Measurements from ENCODE around the gene MMRN2. TPM values are rescaled to one million over a fixed set of nuclear protein-coding genes. Genes with fewer than 3 reads are reported as not detected.

The MMRN2 gene
- total RNA-seq, 4 donors from 2014 or later, result 2.8 to 16.5 (median 12.6) TPM

GRCh38 chr10:86965986-86966654, 8.7 kb upstream of the MMRN2 start:
- H3K27me3 ChIP-seq, result no peaks in the 10 kb centered on the region
- no peaks in the 10 kb centered on the region for H3K36me3 ChIP-seq
- peak overlapping the region in 1 of 4 donors; percentile 22 for H3K4me3 ChIP-seq
- DNase-seq, result peak in 2 of 3 donors; percentile 15 to 34
- peak overlapping the region in 1 of 4 donors; percentile 31 for H3K27ac ChIP-seq
- peaks cover 0 to 41% (median 12%) of the 10 kb centered on the region in 4 donors for H3K4me1 ChIP-seq
- H3K9me3 ChIP-seq, result no peaks in the 10 kb centered on the region
- no peak for TF ChIP-seq POLR2A (IDR thresholded peaks at IDR 0.05)
- TF ChIP-seq, protein P1, sequence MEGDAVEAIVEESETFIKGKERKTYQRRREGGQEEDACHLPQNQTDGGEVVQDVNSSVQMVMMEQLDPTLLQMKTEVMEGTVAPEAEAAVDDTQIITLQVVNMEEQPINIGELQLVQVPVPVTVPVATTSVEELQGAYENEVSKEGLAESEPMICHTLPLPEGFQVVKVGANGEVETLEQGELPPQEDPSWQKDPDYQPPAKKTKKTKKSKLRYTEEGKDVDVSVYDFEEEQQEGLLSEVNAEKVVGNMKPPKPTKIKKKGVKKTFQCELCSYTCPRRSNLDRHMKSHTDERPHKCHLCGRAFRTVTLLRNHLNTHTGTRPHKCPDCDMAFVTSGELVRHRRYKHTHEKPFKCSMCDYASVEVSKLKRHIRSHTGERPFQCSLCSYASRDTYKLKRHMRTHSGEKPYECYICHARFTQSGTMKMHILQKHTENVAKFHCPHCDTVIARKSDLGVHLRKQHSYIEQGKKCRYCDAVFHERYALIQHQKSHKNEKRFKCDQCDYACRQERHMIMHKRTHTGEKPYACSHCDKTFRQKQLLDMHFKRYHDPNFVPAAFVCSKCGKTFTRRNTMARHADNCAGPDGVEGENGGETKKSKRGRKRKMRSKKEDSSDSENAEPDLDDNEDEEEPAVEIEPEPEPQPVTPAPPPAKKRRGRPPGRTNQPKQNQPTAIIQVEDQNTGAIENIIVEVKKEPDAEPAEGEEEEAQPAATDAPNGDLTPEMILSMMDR (IDR thresholded peaks at IDR 0.05), result no peak

GRCh38 chr10:86964847-86965190, 7.4 kb upstream of the MMRN2 start:
- DNase-seq, result peak in 2 of 3 donors; percentile 6 to 26
- Histone ChIP-seq H3K27me3 (no peaks in the 10 kb centered on the region), H3K36me3 (no peaks in the 10 kb centered on the region), H3K4me3 (no peak overlapping the region), H3K9me3 (no peaks in the 10 kb centered on the region), H3K4me1 (peaks cover 0 to 36% (median 6%) of the 10 kb centered on the region in 4 donors), H3K27ac (no peak overlapping the region)
- TF ChIP-seq POLR2A (IDR thresholded peaks at IDR 0.05), result no peak
- TF ChIP-seq, protein P1 (IDR thresholded peaks at IDR 0.05), result no peak

- Histone ChIP-seq H3K9me3 (no peaks in the 10 kb centered on the region), H3K4me3 (no peak overlapping the region), H3K36me3 (no peaks in the 10 kb centered on the region), H3K4me1 (peaks cover 0 to 33% (median 6%) of the 10 kb centered on the region in 4 donors), H3K27me3 (no peaks in the 10 kb centered on the region), H3K27ac (no peak overlapping the region)
- TF ChIP-seq, protein P1 (IDR thresholded peaks at IDR 0.05), result no peak
- no peak for TF ChIP-seq POLR2A (IDR thresholded peaks at IDR 0.05)
- peak in 2 of 3 donors; percentile 4 to 43 for DNase-seq
Observed at GRCh38 chr10:86964061-86964846, 6.8 kb upstream of the MMRN2 start.

DNA sequence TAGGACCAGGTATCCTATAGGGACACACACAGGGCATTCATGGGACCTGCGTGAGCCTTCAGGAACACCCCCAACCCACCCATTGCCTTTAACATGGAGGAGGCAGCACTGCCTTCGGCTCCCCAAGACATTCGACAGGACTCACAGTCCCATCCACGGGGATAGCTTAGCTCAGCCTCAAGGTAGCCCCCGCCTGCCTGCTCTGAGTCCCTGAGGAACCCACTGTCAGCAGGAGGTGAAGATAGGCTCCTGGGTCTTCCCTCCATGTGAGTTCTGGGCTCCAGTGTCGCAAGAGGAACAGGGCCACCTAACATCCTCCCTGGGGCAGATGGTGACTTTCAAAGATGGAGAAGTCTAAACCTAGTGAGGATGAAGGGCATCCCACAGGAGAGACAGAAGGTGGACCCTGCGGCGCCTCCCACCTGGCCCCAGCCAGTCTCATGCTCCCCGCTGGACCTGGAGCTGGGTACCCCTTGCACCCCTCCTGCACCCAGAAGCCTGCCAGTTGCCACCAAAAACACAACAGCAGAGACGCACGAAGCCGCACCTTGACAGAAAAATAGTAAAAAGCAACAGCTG, 6.0 kb upstream of the MMRN2 start:
- Histone ChIP-seq H3K36me3 (no peaks in the 10 kb centered on the region), H3K4me1 (peaks cover 0 to 34% (median 4%) of the 10 kb centered on the region in 4 donors), H3K27ac (no peak overlapping the region), H3K4me3 (no peak overlapping the region), H3K9me3 (no peaks in the 10 kb centered on the region), H3K27me3 (no peaks in the 10 kb centered on the region)
- TF ChIP-seq, protein P1 (IDR thresholded peaks at IDR 0.05), result no peak
- TF ChIP-seq POLR2A (IDR thresholded peaks at IDR 0.05), result no peak
- peak in 1 of 3 donors; percentile 42 for DNase-seq

DNA sequence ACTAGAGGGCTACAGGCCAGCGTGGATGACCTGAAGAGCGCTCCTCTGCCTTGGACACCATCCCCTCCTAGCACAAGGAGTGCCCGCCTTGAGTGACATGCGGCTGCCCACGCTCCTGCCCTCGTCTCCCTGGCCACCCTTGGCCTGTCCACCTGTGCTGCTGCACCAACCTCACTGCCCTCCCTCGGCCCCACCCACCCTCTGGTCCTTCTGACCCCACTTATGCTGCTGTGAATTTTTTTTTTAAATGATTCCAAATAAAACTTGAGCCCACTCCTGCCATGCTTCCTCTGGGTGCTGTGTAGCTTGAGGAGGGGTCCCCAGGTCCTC, 5.5 kb upstream of the MMRN2 start:
- Histone ChIP-seq H3K27ac (no peak overlapping the region), H3K4me1 (peaks cover 0 to 34% (median 4%) of the 10 kb centered on the region in 4 donors), H3K4me3 (no peak overlapping the region), H3K9me3 (no peaks in the 10 kb centered on the region), H3K27me3 (no peaks in the 10 kb centered on the region), H3K36me3 (no peaks in the 10 kb centered on the region)
- TF ChIP-seq, protein P1 (IDR thresholded peaks at IDR 0.05), result no peak
- TF ChIP-seq POLR2A (IDR thresholded peaks at IDR 0.05), result no peak
- DNase-seq, result peak in 1 of 3 donors; percentile 34
